Lung microvascular endothelial cell (primary cell): ENCODE data around the gene FLAD1. TPM values are rescaled to one million over a fixed set of nuclear protein-coding genes. Genes with fewer than 3 reads are reported as not detected.

ENCODE experiments used
- DNase-seq, 2 donors: peaks; one replicate each; pipeline versions ENCODE4 v3.0.0 to v3.0.0-alpha.2; 2010; ENCODE audit warnings: low read depth in 2 of 2
- total RNA-seq: library from RNA; depleted of rRNA; stranded (reverse); fragments of >200 nt; gene quantifications from 2 replicates; pipeline ENCODE4 v1.2.1, GENCODE V29; 2014

FLAD1 gene
- total RNA-seq, 1 donor from 2014 or later = 24.2 TPM

GRCh38 chr1:155014709-155015508, 31.8 kb downstream of the FLAD1 start:
- DNase-seq = no peak

GRCh38 chr1:155015527-155016230, 32.5 kb downstream of the FLAD1 start:
- DNase-seq = no peak

- no peak for DNase-seq
Observed at GRCh38 chr1:155016231-155016831, 33.2 kb downstream of the FLAD1 start.

GRCh38 chr1:155017041-155017945, 34.1 kb downstream of the FLAD1 start:
- peak; percentile 90 to 93 for DNase-seq

GRCh38 chr1:155017946-155018316, 34.8 kb downstream of the FLAD1 start:
- no peak for DNase-seq

- DNase-seq = no peak
Observed at GRCh38 chr1:155018617-155019348, 35.6 kb downstream of the FLAD1 start.

GRCh38 chr1:155019377-155020245, 36.5 kb downstream of the FLAD1 start:
- DNase-seq = no peak

- no peak for DNase-seq
Observed at GRCh38 chr1:155022136-155022926, 39.2 kb downstream of the FLAD1 start.

- DNase-seq = no peak
Observed at GRCh38 chr1:155022927-155023236, 39.7 kb downstream of the FLAD1 start.

GRCh38 chr1:155023627-155024026, 40.5 kb downstream of the FLAD1 start:
- no peak for DNase-seq

GRCh38 chr1:155024315-155024714, 41.2 kb downstream of the FLAD1 start:
- DNase-seq = no peak

GRCh38 chr1:155026154-155026553, 43.0 kb downstream of the FLAD1 start:
- no peak for DNase-seq

- DNase-seq = no peak
Observed at GRCh38 chr1:155026588-155026987, 43.4 kb downstream of the FLAD1 start.

- DNase-seq = no peak
Observed at GRCh38 chr1:155029513-155030242, 46.5 kb downstream of the FLAD1 start.

GRCh38 chr1:155030243-155030795, 47.2 kb downstream of the FLAD1 start:
- no peak for DNase-seq

- DNase-seq = no peak
Observed at GRCh38 chr1:155030899-155031298, 47.8 kb downstream of the FLAD1 start.

GRCh38 chr1:155032886-155033285, 49.7 kb downstream of the FLAD1 start:
- DNase-seq = no peak

- DNase-seq = no peak
Observed at GRCh38 chr1:155033524-155033923, 50.4 kb downstream of the FLAD1 start, which contains the start of the genes DCST1 and DCST2. TSS of gene DCST1 (plus strand) at chr1:155033824. CDS start at chr1:155034037, 213 bp downstream. TSS of gene DCST2 (minus strand) at chr1:155033781. CDS start at chr1:155033701, 80 bp downstream.
